SK-N-SH treated with all-trans-retinoic acid at 6 μM for 48 hours (cell line): ENCODE measurements around the gene CFAP251.

Source experiments
- ATAC-seq: fragments of 200-7000 bp; cut with Tn5 transposase; 3 replicates; pipeline ENCODE4 v1.9.1; 2020; ENCODE audit warnings: mild to moderate bottlenecking, moderate library complexity
- BACH2 ChIP-seq: fragments of 250-450 bp; sonication (Bioruptor Pico); IDR thresholded peaks from 2 replicates; pipeline ENCODE4 v1.9.0; 2021; ENCODE audit warnings: mild to moderate bottlenecking, borderline replicate concordance
- GLIS3 ChIP-seq: fragments of 250-450 bp; sonication (Bioruptor Pico); IDR thresholded peaks from 2 replicates; pipeline ENCODE4 v1.5.0; 2020; ENCODE audit warnings: mild to moderate bottlenecking, moderate library complexity
- ISL1 ChIP-seq: fragments of 250-450 bp; sonication (Bioruptor Pico); IDR thresholded peaks from 2 replicates; pipeline ENCODE4 v2.1.2; 2022; ENCODE audit warnings: mild to moderate bottlenecking, moderate library complexity
- POU6F1 ChIP-seq: fragments of 250-450 bp; sonication (Bioruptor Pico); IDR thresholded peaks from 2 replicates; pipeline ENCODE4 v1.8.0; 2021; ENCODE audit warnings: low read depth, mild to moderate bottlenecking, moderate library complexity, borderline replicate concordance
- RARB ChIP-seq: fragments of 250-450 bp; sonication (Bioruptor Pico); IDR thresholded peaks from 2 replicates; pipeline ENCODE4 v1.8.0; 2021; ENCODE audit warnings: mild to moderate bottlenecking, moderate library complexity
- SNAI2 ChIP-seq: fragments of 250-450 bp; sonication (Bioruptor Pico); IDR thresholded peaks from 2 replicates; pipeline ENCODE4 v1.5.0; 2020; ENCODE audit warnings: mild to moderate bottlenecking, moderate library complexity
- TCF4 ChIP-seq: fragments of 250-450 bp; sonication (Bioruptor Pico); IDR thresholded peaks from 2 replicates; pipeline ENCODE4 v1.8.0; 2021; ENCODE audit warnings: mild to moderate bottlenecking, moderate library complexity, borderline replicate concordance
- TOX ChIP-seq: fragments of 250-450 bp; sonication (Bioruptor Pico); IDR thresholded peaks from 2 replicates; pipeline ENCODE4 v1.8.0; 2021; ENCODE audit warnings: mild to moderate bottlenecking, moderate library complexity, borderline replicate concordance
- ZFP30 ChIP-seq: fragments of 450-650 bp; formaldehyde crosslinking; IDR thresholded peaks from 2 replicates; pipeline ENCODE4 v1.5.0; 2022; ENCODE audit warnings: mild to moderate bottlenecking, moderate library complexity
- ZNF565 ChIP-seq: fragments of 450-650 bp; formaldehyde crosslinking; conservative IDR thresholded peaks from 2 replicates; pipeline ENCODE4 v1.5.0; 2020; ENCODE audit warnings: low read depth, mild to moderate bottlenecking, moderate library complexity
- ZNF70 ChIP-seq: fragments of 450-650 bp; formaldehyde crosslinking; IDR thresholded peaks from 2 replicates; pipeline ENCODE4 v1.5.0; 2020; ENCODE audit warnings: mild to moderate bottlenecking, moderate library complexity
- TF ChIP-seq, protein P1 (sequence below): fragments of 250-450 bp; sonication (Bioruptor Pico); IDR thresholded peaks from 2 replicates; pipeline ENCODE4 v1.5.0; 2020; ENCODE audit warnings: mild to moderate bottlenecking, moderate library complexity
- TF ChIP-seq, protein P2 (sequence below): fragments of 250-450 bp; sonication (Bioruptor Pico); IDR thresholded peaks from 2 replicates; pipeline ENCODE4 v1.5.1; 2020; ENCODE audit warnings: low read depth, mild to moderate bottlenecking, moderate library complexity
- TF ChIP-seq, protein P3 (sequence below): fragments of 250-450 bp; sonication (Bioruptor Pico); IDR thresholded peaks from 2 replicates; pipeline ENCODE4 v1.8.0; 2020; ENCODE audit warnings: mild to moderate bottlenecking, moderate library complexity, borderline replicate concordance

Gene CFAP251

GRCh38 chr12:122030424-122031035 lies 112.1 kb downstream of the CFAP251 start:
- no peak for ATAC-seq
- no peak for TF ChIP-seq RARB (CRISPR knock-in tag)

GRCh38 chr12:122031342-122032216 lies 113.2 kb downstream of the CFAP251 start:
- TF ChIP-seq POU6F1 (CRISPR knock-in tag): no peak
- TF ChIP-seq TOX (CRISPR knock-in tag): no peak
- TF ChIP-seq, protein P1, sequence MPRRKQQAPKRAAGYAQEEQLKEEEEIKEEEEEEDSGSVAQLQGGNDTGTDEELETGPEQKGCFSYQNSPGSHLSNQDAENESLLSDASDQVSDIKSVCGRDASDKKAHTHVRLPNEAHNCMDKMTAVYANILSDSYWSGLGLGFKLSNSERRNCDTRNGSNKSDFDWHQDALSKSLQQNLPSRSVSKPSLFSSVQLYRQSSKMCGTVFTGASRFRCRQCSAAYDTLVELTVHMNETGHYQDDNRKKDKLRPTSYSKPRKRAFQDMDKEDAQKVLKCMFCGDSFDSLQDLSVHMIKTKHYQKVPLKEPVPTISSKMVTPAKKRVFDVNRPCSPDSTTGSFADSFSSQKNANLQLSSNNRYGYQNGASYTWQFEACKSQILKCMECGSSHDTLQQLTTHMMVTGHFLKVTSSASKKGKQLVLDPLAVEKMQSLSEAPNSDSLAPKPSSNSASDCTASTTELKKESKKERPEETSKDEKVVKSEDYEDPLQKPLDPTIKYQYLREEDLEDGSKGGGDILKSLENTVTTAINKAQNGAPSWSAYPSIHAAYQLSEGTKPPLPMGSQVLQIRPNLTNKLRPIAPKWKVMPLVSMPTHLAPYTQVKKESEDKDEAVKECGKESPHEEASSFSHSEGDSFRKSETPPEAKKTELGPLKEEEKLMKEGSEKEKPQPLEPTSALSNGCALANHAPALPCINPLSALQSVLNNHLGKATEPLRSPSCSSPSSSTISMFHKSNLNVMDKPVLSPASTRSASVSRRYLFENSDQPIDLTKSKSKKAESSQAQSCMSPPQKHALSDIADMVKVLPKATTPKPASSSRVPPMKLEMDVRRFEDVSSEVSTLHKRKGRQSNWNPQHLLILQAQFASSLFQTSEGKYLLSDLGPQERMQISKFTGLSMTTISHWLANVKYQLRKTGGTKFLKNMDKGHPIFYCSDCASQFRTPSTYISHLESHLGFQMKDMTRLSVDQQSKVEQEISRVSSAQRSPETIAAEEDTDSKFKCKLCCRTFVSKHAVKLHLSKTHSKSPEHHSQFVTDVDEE: no peak
- TF ChIP-seq, protein P2, sequence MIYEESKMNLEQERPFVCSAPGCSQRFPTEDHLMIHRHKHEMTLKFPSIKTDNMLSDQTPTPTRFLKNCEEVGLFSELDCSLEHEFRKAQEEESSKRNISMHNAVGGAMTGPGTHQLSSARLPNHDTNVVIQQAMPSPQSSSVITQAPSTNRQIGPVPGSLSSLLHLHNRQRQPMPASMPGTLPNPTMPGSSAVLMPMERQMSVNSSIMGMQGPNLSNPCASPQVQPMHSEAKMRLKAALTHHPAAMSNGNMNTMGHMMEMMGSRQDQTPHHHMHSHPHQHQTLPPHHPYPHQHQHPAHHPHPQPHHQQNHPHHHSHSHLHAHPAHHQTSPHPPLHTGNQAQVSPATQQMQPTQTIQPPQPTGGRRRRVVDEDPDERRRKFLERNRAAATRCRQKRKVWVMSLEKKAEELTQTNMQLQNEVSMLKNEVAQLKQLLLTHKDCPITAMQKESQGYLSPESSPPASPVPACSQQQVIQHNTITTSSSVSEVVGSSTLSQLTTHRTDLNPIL (CRISPR knock-in tag): no peak
- no peak for TF ChIP-seq SNAI2
- ATAC-seq: peak; percentile 83

GRCh38 chr12:122032580-122032979 lies 114.2 kb downstream of the CFAP251 start:
- TF ChIP-seq POU6F1 (CRISPR knock-in tag) (no peak), GLIS3 (no peak), ZNF565 (CRISPR knock-in tag) (no peak)
- ATAC-seq: no peak

GRCh38 chr12:122035292-122035691 lies 116.9 kb downstream of the CFAP251 start:
- TF ChIP-seq, protein P3, sequence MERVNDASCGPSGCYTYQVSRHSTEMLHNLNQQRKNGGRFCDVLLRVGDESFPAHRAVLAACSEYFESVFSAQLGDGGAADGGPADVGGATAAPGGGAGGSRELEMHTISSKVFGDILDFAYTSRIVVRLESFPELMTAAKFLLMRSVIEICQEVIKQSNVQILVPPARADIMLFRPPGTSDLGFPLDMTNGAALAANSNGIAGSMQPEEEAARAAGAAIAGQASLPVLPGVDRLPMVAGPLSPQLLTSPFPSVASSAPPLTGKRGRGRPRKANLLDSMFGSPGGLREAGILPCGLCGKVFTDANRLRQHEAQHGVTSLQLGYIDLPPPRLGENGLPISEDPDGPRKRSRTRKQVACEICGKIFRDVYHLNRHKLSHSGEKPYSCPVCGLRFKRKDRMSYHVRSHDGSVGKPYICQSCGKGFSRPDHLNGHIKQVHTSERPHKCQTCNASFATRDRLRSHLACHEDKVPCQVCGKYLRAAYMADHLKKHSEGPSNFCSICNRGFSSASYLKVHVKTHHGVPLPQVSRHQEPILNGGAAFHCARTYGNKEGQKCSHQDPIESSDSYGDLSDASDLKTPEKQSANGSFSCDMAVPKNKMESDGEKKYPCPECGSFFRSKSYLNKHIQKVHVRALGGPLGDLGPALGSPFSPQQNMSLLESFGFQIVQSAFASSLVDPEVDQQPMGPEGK: no peak
- TF ChIP-seq ISL1 (CRISPR knock-in tag) (no peak), TCF4 (no peak), ZFP30 (CRISPR knock-in tag) (no peak), RARB (CRISPR knock-in tag) (no peak), GLIS3 (no peak)
- TF ChIP-seq, all 23 proteins: peak for 0
- no peak for ATAC-seq

DNA sequence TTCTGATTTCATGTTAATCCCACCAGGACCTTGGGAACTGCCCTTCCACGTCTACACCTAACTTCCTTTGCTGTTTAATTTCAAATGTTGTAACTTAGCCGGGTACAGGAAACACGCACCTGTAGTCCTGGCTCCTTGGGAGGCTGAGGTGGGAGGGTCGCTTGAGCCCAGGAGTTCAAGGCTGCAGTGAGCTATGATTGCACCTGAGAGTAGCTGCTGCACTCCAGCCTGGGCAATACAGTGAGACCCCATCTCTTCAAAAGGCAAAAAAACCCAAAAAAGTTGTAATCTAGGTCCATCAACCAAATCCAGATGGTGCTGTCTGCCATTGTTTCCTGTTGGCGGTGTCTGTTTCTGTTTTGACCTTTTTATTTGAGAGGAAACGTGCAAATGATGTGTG lies 117.8 kb downstream of the CFAP251 start:
- TF ChIP-seq ZNF70 (no peak), ISL1 (CRISPR knock-in tag) (no peak), BACH2 (no peak), TOX (CRISPR knock-in tag) (no peak), ZNF565 (CRISPR knock-in tag) (no peak)
- TF ChIP-seq, protein P3: no peak
- no peak for ATAC-seq
